ENCODE measurements around the gene CD53. TPM values are rescaled to one million over a fixed set of nuclear protein-coding genes. Genes with fewer than 3 reads are reported as not detected.

Gene CD53
- total RNA-seq, 1 experiment from 2014 or later = 1.4 TPM

- TF ChIP-seq ZNF425 (CRISPR knock-in tag; conservative IDR thresholded peaks at IDR 0.05) (no peak), TEAD1 (CRISPR knock-in tag; IDR thresholded peaks at IDR 0.05) (no peak), ZNF232 (CRISPR knock-in tag; IDR thresholded peaks at IDR 0.05) (no peak), JAZF1 (CRISPR knock-in tag; IDR thresholded peaks at IDR 0.05) (no peak)
Observed at GRCh38 chr1:110879758-110880606, 7.0 kb downstream of the CD53 start (continued).

GRCh38 chr1:110880708-110881374 is 7.9 kb downstream of the CD53 start:
- DNase-seq (ENCODE audit: low spot score) (no peak), ATAC-seq (no peak)
- no peaks in the 10 kb centered on the region for H3K9me3 Mint-ChIP-seq
- no peaks in the 10 kb centered on the region for H3K36me3 Mint-ChIP-seq
- H3K4me3 Mint-ChIP-seq = no peak overlapping the region
- CTCF ChIA-PET = interaction anchor here (1.9 kb wide), 1 partner anchor 51 kb away, joined by 5 read pairs; no protein-coding TSS in a partner anchor
- peaks cover 5% of the 10 kb centered on the region; the same call in 1 of the 2 replicates for H3K27me3 Mint-ChIP-seq (ENCODE audit: low read depth)
- H3K4me1 Mint-ChIP-seq = no peaks in the 10 kb centered on the region
- POLR2A ChIA-PET = no interaction called here
- TF ChIP-seq PRDM15 (CRISPR knock-in tag; IDR thresholded peaks at IDR 0.05) (no peak), PREB (CRISPR knock-in tag; IDR thresholded peaks at IDR 0.05; ENCODE audit: borderline replicate concordance) (no peak), EMX1 (CRISPR knock-in tag; IDR thresholded peaks at IDR 0.05) (no peak), ZNF232 (CRISPR knock-in tag; IDR thresholded peaks at IDR 0.05) (no peak), ZNF263 (CRISPR knock-in tag; IDR thresholded peaks at IDR 0.05; ENCODE audit: low read depth) (no peak), CDX4 (CRISPR knock-in tag; IDR thresholded peaks at IDR 0.05; ENCODE audit: borderline replicate concordance) (no peak), JAZF1 (CRISPR knock-in tag; IDR thresholded peaks at IDR 0.05) (no peak), ATF1 (CRISPR knock-in tag; IDR thresholded peaks at IDR 0.05) (no peak), GABPB1 (CRISPR knock-in tag; IDR thresholded peaks at IDR 0.05) (no peak), ARID4B (CRISPR knock-in tag; IDR thresholded peaks at IDR 0.05; ENCODE audit: borderline replicate concordance) (no peak), ZNF671 (CRISPR knock-in tag; IDR thresholded peaks at IDR 0.05) (no peak), TEAD4 (CRISPR knock-in tag; IDR thresholded peaks at IDR 0.05) (no peak), AR (CRISPR knock-in tag; IDR thresholded peaks at IDR 0.05) (no peak), SMAD3 (CRISPR knock-in tag; IDR thresholded peaks at IDR 0.05; ENCODE audit: borderline replicate concordance) (no peak), CREM (CRISPR knock-in tag; IDR thresholded peaks at IDR 0.05) (no peak), RELA (CRISPR knock-in tag; IDR thresholded peaks at IDR 0.05; ENCODE audit: borderline replicate concordance) (no peak), SMAD4 (CRISPR knock-in tag; IDR thresholded peaks at IDR 0.05) (no peak)
- H3K27ac Mint-ChIP-seq = no peak overlapping the region

Data from WTC11 (cell line).